D721Med (cell line): ENCODE data around the gene ARVCF.

ENCODE experiments used
- DNase-seq: peaks from one replicate; pipeline ENCODE4 v3.0.0; 2011; ENCODE audit warnings: low spot score; ENCODE audit not compliant: insufficient read length
- FAIRE-seq: peaks from 2 replicates; lab custom pipeline; 2011; peaks lifted over from hg19 to GRCh38; lab: Jason Lieb, UNC
- TF ChIP-seq, protein P1 (sequence below): IDR thresholded peaks from 2 replicates; pipeline ENCODE4 v1.5.1; 2012; ENCODE audit warnings: mild to moderate bottlenecking, control low read depth; ENCODE audit not compliant: insufficient read depth; ENCODE audit errors: missing control alignments

ARVCF gene

DNA sequence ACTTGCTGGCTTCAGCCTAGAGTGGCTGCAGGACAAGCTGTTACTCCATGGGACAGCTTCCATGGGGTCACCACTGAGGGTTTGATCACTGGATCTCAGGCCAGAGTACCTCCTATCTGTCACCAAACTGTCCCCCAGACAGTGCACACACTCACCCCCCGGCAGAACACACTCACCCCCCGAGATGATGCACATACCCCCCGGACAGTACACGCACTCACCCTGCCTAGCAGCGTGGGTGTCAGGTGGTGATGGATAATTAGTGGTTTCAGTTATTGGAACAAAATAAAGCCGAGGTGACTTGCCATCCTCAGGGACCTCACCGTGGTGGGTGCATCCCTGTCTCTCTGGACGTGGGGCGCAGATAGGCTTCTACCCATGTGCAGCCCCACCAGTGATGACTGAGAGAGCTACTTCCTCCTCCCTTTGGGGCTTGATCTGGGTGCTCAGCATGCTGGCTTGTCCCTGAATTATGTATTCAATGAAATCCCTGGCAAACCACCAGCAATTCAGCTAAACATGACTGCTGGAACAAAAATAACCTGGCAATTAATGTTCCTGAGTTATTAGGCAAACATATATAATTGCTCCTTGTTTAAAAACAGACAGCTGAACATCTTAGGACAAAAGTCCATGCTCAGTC, 23.2 kb upstream of the ARVCF start:
- TF ChIP-seq, protein P1, sequence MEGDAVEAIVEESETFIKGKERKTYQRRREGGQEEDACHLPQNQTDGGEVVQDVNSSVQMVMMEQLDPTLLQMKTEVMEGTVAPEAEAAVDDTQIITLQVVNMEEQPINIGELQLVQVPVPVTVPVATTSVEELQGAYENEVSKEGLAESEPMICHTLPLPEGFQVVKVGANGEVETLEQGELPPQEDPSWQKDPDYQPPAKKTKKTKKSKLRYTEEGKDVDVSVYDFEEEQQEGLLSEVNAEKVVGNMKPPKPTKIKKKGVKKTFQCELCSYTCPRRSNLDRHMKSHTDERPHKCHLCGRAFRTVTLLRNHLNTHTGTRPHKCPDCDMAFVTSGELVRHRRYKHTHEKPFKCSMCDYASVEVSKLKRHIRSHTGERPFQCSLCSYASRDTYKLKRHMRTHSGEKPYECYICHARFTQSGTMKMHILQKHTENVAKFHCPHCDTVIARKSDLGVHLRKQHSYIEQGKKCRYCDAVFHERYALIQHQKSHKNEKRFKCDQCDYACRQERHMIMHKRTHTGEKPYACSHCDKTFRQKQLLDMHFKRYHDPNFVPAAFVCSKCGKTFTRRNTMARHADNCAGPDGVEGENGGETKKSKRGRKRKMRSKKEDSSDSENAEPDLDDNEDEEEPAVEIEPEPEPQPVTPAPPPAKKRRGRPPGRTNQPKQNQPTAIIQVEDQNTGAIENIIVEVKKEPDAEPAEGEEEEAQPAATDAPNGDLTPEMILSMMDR, result no peak
- no peak for DNase-seq
- FAIRE-seq, result no peak

DNA sequence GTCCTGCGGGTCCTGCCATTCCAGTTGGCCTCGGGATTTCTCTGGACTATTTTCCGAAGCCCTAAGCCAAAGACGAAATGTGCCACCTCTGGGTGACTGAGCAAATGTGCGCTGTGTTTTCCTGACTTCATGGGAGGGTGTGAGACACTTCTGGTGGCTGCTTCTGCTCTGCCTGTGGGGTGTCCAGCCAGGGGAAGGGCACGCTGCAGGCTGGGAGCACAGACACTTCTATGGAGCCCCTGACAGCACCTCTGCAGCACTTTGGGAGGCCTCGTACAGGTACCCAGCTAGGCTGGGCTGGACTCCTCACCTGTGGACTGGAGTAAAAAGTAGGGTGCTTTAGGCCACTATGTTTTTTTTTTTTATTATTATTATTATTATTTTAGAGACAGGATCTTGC, 22.0 kb upstream of the ARVCF start:
- TF ChIP-seq, protein P1, result no peak
- no peak for DNase-seq
- no peak for FAIRE-seq

DNA sequence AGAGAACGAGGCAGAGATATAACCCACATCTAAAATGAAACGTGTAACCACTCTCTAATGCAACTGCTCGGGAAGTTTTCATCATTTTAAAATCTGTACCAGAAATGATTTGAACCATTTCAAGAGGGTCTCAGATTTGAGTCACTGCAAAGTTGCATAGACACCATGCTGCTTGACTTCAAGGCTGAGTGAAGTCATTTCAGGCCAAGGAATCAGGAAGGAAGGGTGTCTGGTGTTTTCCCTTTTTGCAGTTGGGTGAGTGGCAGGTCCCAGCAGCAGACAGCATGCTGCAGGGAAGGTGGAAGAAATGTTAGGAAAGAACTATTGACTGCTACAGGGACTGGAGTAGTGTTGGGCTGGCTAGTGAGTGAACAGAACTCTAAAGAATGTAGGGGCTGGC, 20.8 kb upstream of the ARVCF start:
- TF ChIP-seq, protein P1, result no peak
- no peak for FAIRE-seq

DNA sequence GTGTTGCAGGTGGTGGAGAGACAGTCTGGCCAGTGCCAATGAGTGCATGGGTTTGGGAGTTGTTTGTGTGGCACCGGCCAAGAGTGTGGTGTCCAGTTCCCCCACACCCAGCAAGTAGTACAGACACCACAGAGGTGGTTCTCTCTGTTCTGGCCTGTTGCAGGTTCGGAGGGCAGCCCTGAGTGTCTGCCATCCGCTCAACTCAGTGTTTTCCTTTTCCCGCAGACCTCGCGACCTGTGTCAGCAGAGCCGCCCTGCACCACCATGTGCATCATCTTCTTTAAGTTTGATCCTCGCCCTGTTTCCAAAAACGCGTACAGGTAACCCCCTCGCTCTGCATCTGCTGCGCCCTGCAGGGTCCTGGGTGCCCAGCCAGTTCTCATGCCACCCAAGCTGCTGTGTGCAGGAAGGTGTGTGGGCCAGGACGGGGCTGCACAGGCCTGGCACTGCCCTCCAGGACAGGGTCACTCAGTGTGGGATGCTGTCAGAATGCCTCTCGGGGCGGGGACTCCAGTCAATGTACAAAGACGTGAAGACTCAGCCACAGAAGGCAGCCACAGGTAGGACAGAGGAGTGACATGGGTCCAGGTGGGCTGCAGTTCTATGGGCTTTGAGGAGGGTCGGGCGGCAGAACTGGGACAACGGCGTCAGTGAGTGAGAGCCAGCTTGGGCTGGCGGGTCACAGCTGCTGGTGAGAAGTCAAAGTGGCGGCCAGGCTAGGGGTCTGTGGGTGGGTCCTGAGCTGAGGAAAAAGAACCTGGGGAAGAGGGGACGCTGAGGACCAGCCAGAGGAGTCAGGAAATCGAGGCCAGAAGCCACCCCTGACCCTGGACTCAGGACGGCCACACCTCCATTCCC, 20.1 kb upstream of the ARVCF start:
- no peak for DNase-seq
- TF ChIP-seq, protein P1, result no peak
- no peak for FAIRE-seq

More for the DNA sequence above, 20.8 kb upstream of the ARVCF start:
- DNase-seq, result no peak

DNA sequence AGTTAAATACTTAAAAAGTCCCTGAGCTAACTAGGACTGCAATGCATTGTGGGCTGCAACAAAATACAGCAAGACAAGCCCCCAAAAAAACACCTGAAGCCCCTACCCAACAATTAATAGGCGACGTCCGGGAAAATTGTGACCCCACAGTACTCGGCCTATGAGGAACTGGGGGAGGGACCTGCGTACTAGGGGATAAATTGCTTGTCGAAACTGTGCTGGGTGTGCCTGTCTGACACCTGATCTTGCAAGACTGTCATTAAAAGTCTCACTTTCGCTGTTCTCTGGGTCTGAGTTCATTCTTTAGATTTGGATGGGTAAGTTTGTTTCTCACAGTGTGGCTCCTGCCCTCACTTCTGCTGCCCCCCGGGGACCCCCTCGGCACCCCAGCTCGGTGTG, 19.5 kb upstream of the ARVCF start:
- TF ChIP-seq, protein P1, result no peak
- FAIRE-seq (no peak), DNase-seq (no peak)

DNA sequence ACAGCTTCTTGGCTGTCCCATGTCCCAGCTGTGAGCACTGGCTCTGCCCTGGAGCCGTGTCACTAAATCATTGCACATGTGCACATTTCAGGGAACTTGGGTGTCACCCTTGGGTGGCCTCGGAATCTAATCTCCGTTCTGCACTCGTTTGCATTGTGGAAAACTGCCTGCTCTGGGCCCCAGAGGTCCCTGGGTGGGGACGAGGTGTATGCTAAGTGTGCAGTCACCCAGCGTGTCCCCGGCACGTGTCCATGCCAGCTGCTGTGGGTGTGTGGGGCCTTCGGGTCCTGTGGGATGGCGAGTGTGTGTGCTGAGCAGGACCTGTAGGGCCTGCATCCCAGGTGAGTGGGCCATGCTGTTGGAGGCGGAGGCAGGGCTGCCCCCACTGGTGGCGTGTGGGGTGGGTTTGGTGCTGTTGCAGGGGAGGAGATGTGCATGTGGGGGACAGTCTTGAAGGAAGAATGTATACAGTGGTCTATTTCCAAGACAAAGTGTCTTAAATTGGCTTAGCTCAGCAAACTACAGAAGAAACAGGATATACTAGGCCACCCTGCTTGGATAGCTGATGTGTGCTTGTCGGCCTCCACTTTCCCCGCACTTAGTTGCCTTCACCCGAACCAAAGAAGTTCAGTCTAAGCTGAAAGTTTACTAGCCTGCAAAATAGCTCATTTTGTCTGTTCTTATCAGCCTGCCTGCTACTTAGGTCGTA, 18.9 kb upstream of the ARVCF start:
- no peak for DNase-seq
- FAIRE-seq, result no peak
- TF ChIP-seq, protein P1, result no peak
